ENCODE results near the gene TARP.
"Not testable (repeated sequence)": the region's sequence is repeated elsewhere in the genome, so short reads cannot be mapped to it uniquely, and the experiment has no call there.

GRCh38 chr7:38265958-38266357, 7.5 kb downstream of the TARP start:
- not testable (repeated sequence) for TF ChIP-seq CTCF (IDR thresholded peaks at IDR 0.05; ENCODE audit: poor library complexity); EZH2 (IDR thresholded peaks at IDR 0.05; ENCODE audit: borderline replicate concordance); EZH2phosphoT487 (IDR thresholded peaks at IDR 0.05; ENCODE audit: low read depth, severe bottlenecking, unreplicated experiment)

All from hepatocyte (in vitro differentiated cells).